DMS153 treated with DMSO at 0.1 percent for 48 hours (cell line): Measurements from ENCODE around the gene RNF14.
"Not testable (repeated sequence)": the region's sequence is repeated elsewhere in the genome, so short reads cannot be mapped to it uniquely, and the experiment has no call there.

Source experiments
- DNase-seq: peaks from one replicate; lab custom pipeline; 2025; ENCODE audit not compliant: unreplicated experiment; lab: John Stamatoyannopoulos, UW

RNF14 gene, protein sequence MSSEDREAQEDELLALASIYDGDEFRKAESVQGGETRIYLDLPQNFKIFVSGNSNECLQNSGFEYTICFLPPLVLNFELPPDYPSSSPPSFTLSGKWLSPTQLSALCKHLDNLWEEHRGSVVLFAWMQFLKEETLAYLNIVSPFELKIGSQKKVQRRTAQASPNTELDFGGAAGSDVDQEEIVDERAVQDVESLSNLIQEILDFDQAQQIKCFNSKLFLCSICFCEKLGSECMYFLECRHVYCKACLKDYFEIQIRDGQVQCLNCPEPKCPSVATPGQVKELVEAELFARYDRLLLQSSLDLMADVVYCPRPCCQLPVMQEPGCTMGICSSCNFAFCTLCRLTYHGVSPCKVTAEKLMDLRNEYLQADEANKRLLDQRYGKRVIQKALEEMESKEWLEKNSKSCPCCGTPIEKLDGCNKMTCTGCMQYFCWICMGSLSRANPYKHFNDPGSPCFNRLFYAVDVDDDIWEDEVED

DNA sequence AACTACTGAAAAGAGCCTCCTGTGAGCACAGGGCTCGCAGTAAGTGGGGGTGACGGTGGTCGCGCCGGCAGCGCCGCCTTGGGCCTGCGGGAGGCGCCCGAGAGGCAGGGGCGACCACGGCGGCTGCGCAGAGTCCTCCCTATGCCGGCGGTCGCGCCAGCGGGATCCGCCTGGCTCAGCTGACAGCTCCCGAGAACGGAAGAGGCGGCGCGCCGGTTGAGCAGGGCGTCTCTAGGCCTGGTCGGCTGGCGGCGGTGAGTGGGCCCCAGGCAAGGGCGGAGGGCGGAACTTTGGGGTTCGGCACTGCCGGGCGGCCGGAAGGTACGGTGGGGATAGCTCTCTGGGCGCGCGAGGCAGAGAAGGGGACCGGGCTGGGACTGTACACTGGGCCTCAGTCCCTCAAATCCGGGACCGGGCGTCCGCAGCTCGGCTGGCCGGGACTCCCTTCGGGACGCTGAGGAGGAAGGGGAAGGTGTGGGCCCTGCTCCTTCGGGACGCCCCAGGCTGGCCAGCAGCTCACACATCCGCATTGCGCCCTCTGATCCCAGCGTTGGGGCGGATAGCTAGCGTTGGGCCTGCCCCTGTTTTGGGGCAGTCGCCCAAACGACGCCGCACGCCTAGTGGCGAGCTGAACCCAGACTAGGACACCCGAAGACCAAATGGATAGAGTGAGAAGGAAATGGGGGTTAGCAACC, at the start of gene RNF14:
RNF14 (plus strand) TSS at position 192 of the 695 bp plus-strand sequence. CDS start 4,484 bp downstream, outside the sequence.
- peak; percentile 23 for DNase-seq

DNA sequence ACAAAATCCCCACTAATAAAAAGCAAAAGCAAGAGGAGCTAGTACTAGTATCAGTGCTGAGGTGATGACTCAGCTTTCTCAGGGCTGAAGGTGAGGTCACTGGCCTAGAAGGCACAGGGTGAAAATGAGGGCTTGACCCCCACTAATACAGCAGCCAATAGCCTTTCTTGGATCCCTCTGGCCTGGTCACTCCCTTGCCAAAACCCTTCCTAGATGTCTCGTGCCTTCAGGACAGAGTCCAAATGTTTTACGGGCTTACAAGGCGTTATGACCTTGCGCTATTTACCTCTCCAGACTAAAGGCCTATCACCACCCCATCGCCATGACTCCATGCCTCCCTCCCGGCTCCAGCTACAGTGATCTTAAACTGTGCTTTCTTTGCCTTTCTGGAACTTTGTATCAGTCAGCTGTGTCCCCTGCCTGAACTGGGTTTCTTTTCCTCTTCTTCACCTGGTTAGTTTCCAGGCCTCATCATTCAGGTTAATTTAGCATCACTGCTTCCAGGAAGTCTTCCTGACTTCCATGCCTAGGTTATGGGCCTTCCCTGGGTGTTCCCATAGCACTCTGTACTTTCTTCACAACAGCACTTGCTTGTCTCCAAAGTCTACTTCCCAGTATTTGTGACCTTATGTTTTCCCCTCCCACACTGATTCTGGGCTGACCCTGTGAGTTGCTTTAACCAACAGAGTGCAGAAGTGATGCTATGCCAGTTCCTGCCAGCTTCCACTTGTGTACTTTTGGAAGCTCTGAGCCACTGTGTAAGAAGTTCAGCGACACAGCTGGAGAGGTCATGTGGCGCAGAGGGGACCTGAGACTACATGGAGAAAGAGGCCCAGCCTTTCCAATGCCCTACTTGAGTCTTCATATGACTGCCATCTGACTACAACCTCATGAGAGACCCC, 49.4 kb upstream of the RNF14 start:
- DNase-seq: no peak

DNA sequence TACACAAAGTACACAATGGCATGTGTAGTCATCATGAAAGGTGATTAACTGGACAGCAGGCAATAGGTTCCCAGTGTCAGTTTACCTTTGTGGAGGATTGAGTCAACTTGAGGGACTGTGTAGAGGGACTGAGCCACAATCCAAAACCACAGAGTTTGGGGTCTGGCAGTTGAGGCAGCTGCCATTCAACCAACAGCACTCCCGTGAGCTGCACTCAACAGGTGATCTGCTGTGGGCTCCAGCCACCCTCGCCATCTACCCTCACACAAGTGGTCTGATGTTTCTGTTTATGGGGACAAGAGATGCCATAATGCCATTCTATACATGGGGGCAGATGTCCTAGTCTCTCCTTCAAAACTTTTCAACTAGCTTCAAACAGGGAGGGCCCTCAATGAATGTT, 48.1 kb upstream of the RNF14 start:
- DNase-seq: no peak

DNA sequence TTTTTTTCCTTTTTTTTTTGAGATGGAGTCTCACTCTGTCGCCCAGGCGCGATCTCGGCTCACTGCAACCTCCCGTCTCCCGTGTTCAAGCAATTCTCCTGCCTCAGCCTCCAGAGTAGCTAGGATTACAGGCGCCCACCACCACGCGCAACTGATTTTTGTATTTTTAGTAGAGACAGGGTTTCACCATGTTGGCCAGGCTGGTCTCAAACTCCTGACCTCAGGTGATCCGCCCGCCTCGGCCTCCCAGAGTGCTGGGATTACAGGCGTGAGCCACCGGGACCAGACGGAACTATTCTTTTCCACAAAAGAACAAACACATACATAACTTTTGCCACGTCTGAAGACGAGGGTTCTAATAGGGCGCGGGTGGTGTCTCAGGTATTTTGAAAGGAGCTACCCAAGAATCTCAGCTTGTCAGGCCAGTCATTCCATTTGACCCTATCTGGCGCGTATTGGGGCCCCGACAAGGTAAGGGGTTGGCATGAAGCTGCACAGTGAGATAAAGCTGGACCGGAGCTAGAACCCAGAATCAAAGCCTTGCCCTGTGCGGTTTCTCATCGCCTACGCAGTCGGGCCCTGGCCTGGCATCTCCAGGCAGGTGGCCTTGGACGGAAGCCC, 46.0 kb upstream of the RNF14 start:
- DNase-seq: not testable (repeated sequence)

- peak; percentile 38 for DNase-seq
These were observed 45.2 kb upstream of the RNF14 start, which contains the start of gene DELE1 for GRCh38 chr5:141923448-141924313. Gene DELE1 (plus strand): TSS chr5:141923871. CDS start chr5:141923942, 71 bp downstream.

GRCh38 chr5:141926434-141926833, 42.5 kb upstream of the RNF14 start:
- DNase-seq: no peak

DNA sequence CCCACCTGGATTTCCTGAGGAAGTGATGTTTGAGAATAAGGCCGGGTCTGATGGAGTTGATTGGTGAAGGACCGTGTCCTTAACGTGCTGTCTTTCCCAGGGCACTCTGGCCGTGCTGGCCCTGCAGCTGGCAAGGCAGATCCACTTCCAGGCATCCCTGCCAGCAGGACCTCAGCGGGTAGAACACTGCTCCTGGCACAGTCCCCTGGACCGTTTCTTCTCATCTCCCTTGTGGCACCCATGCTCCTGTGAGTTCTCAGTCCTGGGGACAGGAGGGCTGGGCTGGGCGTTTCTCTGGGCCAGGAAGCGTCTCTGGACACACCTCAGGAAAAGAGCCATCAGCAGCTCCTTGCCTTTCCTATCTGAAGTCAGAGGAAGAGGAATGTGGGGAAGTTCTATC, 40.9 kb upstream of the RNF14 start:
- DNase-seq: no peak

DNA sequence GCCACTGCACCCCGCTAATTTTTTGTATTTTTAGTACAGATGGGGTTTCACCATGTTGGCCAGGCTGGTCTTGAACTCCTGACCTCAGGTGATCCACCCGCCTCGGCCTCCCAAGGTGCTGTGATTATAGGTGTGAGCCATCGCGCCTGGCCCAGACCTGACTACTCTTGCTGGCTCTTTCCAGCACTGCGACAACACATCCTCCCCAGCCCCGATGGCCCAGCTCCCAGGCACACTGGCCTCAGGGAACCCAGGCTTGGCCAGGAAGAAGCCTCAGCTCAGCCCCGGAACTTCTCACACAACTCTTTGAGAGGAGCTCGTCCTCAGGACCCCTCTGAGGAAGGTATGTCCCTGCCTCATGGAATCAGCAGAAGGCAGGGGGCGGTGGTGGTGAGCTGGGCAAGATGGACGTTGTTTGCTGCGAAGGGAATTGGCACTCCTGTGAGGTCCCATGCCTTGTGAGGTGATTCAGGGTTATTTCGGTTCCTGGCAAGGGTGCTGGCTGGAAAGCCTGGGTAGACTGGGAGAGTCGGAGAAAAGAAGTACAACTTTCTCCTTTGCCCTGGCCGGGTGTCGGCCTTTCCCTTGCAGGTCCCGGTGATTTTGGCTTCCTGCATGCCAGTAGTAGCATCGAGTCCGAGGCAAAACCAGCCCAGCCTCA, 39.4 kb upstream of the RNF14 start:
- no peak for DNase-seq

DNA sequence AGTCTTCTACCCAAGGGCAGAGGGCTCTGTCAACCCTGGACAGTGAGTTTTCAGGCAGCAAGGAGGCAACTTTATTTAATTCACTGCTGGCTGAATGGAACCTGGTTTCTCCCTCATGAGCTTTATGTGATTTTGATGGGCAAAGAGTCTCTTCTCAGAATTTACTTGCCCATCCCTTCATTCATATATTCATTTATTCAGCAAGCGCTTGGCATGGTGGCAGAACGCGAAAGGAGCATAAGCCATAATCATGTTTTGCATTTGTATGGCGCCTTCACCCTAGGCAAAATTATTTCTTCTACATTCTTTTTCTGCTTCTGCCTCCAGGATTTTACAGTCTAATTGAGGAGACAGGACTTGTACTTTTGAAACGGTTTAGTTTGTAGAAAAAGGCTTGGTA, 37.2 kb upstream of the RNF14 start:
- no peak for DNase-seq

- no peak for DNase-seq
These were observed 35.8 kb upstream of the RNF14 start for GRCh38 chr5:141933151-141933550.

DNA sequence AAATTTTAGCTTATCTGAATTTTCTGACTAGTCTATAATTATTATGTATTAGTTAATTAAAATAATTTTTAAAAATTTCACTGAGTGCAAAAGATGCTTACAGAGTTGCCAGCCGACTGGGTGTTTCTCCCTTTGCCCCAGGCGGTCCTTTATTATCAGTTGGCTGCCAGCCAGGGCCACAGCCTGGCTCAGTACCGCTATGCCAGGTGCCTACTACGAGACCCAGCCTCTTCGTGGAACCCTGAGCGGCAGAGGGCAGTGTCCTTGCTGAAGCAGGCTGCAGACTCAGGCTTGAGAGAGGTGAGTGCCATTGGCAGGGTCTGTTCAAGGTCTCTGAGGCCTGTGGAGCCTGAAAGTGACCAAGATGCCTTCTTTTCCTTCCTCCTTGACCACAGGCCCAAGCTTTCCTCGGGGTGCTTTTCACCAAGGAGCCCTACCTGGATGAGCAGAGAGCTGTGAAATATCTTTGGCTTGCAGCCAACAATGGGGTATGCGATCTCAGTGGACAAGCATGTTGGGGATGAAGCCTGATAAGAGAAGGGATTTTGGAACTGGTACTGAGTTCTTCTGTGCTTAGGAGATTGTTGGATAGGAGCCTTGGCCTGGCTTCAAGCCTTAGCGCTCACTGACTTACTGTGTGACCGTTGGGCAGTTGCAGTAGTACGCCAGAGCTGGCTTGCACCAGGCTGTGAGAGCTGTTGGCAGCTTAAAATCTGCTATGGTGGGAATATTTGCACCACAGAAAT, 34.6 kb upstream of the RNF14 start:
- peak; percentile 35 for DNase-seq

DNA sequence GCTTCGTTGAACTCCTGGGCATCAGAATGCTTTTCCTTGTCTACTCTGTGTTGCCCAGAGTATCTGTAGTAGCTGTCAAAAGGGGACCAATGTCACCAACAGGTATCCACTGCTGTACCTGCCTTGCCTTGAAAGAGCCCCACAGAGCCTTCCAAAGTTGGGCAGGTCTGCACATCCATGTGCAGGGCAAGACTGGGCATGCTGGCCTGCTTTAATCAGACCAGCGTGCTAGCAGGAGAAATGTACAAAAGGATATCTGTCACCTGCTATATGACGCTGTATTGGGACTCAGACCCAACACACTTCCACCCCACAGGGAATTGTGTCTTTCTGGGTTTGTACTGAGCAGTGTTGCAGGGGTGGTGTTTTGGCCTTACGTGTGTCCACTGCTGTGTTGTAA, 33.4 kb upstream of the RNF14 start:
- no peak for DNase-seq

- no peak for DNase-seq
These were observed 28.1 kb upstream of the RNF14 start for GRCh38 chr5:141940695-141941271.

DNA sequence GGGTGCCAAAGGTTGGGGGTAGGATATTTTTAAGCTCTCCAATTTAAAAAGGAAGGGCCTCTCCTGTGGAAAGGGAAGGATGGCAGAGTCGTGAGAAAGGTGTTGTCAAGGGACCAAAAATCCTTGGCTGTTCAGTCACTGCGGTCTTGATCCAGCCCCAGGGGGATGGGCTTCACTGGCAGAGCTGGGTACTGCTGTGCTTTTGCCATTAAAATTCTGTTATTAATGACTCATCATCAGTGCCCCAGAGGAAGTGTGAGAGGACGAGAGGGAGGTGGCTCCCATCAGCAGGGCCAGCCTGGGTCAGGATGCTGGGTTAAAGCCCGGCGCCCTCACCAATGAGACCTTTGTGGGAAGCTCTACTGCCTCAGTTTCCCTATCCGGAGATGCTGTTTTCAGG, 27.6 kb upstream of the RNF14 start:
- DNase-seq: no peak

DNA sequence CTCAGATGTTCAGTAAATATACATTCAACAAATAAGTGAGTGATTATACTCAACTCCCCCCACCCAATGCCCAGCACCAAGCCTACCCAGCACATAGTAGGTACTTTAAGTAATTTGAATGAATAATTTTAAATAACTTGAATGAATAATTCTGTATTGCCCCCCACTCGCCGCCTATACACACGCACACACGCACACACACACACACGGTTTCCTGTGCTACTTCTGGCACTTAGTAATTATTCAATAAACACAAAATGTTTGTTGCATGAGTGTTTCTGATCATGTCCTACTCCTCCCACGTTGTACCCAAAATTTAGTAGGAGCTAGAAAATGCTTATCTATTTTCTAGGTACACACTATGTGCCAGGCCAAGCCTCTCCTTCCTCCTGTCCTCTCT, 27.1 kb upstream of the RNF14 start:
- no peak for DNase-seq

- no peak for DNase-seq
These were observed 26.6 kb upstream of the RNF14 start for GRCh38 chr5:141942185-141942857.

GRCh38 chr5:141944076-141944475, 24.8 kb upstream of the RNF14 start:
- DNase-seq: no peak
